ENCODE data around the gene FOXP2. TPM values are rescaled to one million over a fixed set of nuclear protein-coding genes. Genes with fewer than 3 reads are reported as not detected.

The FOXP2 gene
- total RNA-seq, 2 donors from 2014 or later = 13.3 to 14.9 TPM

DNA sequence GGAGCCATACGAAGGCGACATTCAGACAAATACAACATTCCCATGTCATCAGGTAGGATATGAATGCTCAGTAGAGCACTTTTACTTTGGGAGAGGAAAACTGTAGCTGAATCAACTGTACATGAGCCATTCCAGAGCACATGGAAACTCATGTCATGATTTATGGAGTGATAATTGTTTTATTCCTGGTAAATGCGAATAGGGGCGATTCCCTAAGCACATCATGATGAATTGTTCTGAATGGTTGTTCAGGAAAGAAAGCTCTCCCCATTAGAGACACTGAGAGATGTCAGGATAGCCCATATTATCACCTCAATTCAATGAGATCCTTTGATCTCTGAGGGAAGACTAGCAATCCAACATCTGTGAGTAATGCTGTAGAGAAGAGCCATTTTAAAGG, 243.6 kb downstream of the FOXP2 start:
- no peak overlapping the region for H3K27ac ChIP-seq (ENCODE audit: low read depth, low read length)
- Mint-ChIP-seq H3K4me3 (no peak overlapping the region), H3K9me3 (no peaks in the 10 kb centered on the region), H3K36me3 (ENCODE audit: low read depth) (no peaks in the 10 kb centered on the region), H3K27me3 (ENCODE audit: insufficient read depth) (no peaks in the 10 kb centered on the region), H3K4me1 (peaks cover 46% of the 10 kb centered on the region), H3K27ac (no peak overlapping the region)
- no peak overlapping the region for H3K9ac ChIP-seq (ENCODE audit: extremely low read depth, low read length, poor library complexity, severe bottlenecking)
- H3K4me3 ChIP-seq (ENCODE audit: low read length) = no peak overlapping the region
- TF ChIP-seq, protein P1, sequence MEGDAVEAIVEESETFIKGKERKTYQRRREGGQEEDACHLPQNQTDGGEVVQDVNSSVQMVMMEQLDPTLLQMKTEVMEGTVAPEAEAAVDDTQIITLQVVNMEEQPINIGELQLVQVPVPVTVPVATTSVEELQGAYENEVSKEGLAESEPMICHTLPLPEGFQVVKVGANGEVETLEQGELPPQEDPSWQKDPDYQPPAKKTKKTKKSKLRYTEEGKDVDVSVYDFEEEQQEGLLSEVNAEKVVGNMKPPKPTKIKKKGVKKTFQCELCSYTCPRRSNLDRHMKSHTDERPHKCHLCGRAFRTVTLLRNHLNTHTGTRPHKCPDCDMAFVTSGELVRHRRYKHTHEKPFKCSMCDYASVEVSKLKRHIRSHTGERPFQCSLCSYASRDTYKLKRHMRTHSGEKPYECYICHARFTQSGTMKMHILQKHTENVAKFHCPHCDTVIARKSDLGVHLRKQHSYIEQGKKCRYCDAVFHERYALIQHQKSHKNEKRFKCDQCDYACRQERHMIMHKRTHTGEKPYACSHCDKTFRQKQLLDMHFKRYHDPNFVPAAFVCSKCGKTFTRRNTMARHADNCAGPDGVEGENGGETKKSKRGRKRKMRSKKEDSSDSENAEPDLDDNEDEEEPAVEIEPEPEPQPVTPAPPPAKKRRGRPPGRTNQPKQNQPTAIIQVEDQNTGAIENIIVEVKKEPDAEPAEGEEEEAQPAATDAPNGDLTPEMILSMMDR (conservative IDR thresholded peaks at IDR 0.05) = no peak
- no peak for DNase-seq
- H3K27me3 ChIP-seq (ENCODE audit: control insufficient read depth, insufficient read depth, low read length, poor library complexity, severe bottlenecking) = no peaks in the 10 kb centered on the region
- WGBS, 2 experiments (ENCODE audit: insufficient coverage in 1 of 2, insufficient read length in 1 of 2) = 93 to 95% methylated on average over 2 to 4 of the region's 4 CpGs
- no peaks in the 10 kb centered on the region for H3K36me3 ChIP-seq (ENCODE audit: control insufficient read depth, insufficient read depth, low read length)
- H3K9me3 ChIP-seq (ENCODE audit: control insufficient read depth, low read length) = no peaks in the 10 kb centered on the region
- peaks cover 6% of the 10 kb centered on the region for H3K4me1 ChIP-seq (ENCODE audit: control insufficient read depth, insufficient read depth, low read length)

DNA sequence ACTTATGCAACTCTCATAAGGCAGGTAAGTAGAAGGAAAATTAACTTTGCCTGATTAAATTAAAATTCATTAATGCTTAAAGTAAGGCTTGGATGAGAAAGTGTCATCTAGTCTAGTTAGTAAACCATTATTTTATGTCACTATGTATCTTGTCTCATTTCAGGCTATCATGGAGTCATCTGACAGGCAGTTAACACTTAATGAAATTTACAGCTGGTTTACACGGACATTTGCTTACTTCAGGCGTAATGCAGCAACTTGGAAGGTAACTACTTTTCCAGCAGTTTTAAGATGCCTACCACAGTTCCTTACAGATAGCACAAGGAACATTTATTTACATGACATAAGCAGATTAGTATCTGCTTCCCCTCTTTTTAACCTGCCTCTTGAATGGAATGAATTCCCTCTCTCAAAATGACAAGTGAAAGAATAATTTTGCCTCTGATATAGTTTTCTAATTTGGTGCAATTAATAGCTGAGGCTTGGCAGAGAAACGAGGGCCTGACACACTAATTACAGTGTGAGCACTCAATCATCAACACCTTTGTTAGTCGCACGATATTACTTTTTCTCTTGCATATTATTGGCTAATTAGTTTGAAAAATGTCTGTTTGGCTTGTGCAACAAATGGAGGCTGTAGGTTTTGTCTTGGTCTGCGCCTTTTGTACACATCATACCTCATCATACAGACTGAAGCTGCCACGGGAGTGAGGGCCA, 245.0 kb downstream of the FOXP2 start:
- Mint-ChIP-seq H3K27me3 (ENCODE audit: insufficient read depth) (no peaks in the 10 kb centered on the region), H3K27ac (no peak overlapping the region), H3K36me3 (ENCODE audit: low read depth) (no peaks in the 10 kb centered on the region), H3K4me1 (peaks cover 38% of the 10 kb centered on the region), H3K9me3 (no peaks in the 10 kb centered on the region), H3K4me3 (no peak overlapping the region)
- Histone ChIP-seq H3K4me3 (ENCODE audit: low read length) (no peak overlapping the region), H3K27ac (ENCODE audit: low read depth, low read length) (peak overlapping the region; percentile 65), H3K4me1 (ENCODE audit: control insufficient read depth, insufficient read depth, low read length) (peaks cover 6% of the 10 kb centered on the region), H3K9me3 (ENCODE audit: control insufficient read depth, low read length) (no peaks in the 10 kb centered on the region), H3K27me3 (ENCODE audit: control insufficient read depth, insufficient read depth, low read length, poor library complexity, severe bottlenecking) (no peaks in the 10 kb centered on the region), H3K36me3 (ENCODE audit: control insufficient read depth, insufficient read depth, low read length) (no peaks in the 10 kb centered on the region), H3K9ac (ENCODE audit: extremely low read depth, low read length, poor library complexity, severe bottlenecking) (no peak overlapping the region)
- TF ChIP-seq, protein P1 (conservative IDR thresholded peaks at IDR 0.05) = no peak
- no peak for DNase-seq
- 69 to 80% methylated on average over 2 to 7 of the region's 7 CpGs for WGBS, 2 experiments (ENCODE audit: insufficient coverage in 1 of 2, insufficient read length in 1 of 2)

DNA sequence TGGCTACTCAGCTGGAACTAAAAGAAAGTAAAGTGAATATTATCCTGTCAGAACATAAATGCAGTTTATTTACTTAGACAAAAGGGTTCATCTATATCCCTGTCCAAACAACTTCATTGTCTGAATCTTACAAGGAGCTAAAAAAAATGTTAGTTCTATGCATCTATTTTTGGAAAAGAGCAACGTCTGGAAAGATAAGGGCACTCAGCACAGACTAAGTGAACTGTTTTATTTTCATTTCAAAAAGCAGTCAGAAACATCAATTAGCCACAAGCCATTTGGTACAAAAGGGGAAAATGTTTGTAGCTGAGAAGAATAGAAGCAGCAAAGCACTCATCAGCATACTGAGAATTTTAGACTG, 245.5 kb downstream of the FOXP2 start:
- H3K27me3 Mint-ChIP-seq (ENCODE audit: insufficient read depth) = no peaks in the 10 kb centered on the region
- H3K27ac Mint-ChIP-seq = no peak overlapping the region
- H3K36me3 Mint-ChIP-seq (ENCODE audit: low read depth) = no peaks in the 10 kb centered on the region
- no peaks in the 10 kb centered on the region for H3K9me3 Mint-ChIP-seq
- no peak overlapping the region for H3K4me3 ChIP-seq (ENCODE audit: low read length)
- DNase-seq = no peak
- peaks cover 38% of the 10 kb centered on the region for H3K4me1 Mint-ChIP-seq
- no peak overlapping the region for H3K9ac ChIP-seq (ENCODE audit: extremely low read depth, low read length, poor library complexity, severe bottlenecking)
- no peak overlapping the region for H3K4me3 Mint-ChIP-seq
- peak overlapping the region; percentile 65 for H3K27ac ChIP-seq (ENCODE audit: low read depth, low read length)
- H3K9me3 ChIP-seq (ENCODE audit: control insufficient read depth, low read length) = no peaks in the 10 kb centered on the region
- H3K4me1 ChIP-seq (ENCODE audit: control insufficient read depth, insufficient read depth, low read length) = peaks cover 6% of the 10 kb centered on the region
- H3K27me3 ChIP-seq (ENCODE audit: control insufficient read depth, insufficient read depth, low read length, poor library complexity, severe bottlenecking) = no peaks in the 10 kb centered on the region
- H3K36me3 ChIP-seq (ENCODE audit: control insufficient read depth, insufficient read depth, low read length) = no peaks in the 10 kb centered on the region
- TF ChIP-seq, protein P1 (conservative IDR thresholded peaks at IDR 0.05) = no peak
- 17 to 44% methylated on average over 1 of the region's 1 CpG for WGBS, 2 experiments (ENCODE audit: insufficient coverage in 1 of 2, insufficient read length in 1 of 2)

Data from endodermal cell (in vitro differentiated cells).